H9 (cell line): ENCODE results near the gene SWAP70. TPM values are rescaled to one million over a fixed set of nuclear protein-coding genes. Genes with fewer than 3 reads are reported as not detected.

Experiments used
- DNase-seq: peaks from one replicate; pipeline ENCODE4 v3.0.0-alpha.2; 2017
- H2AFZ ChIP-seq: one replicate; pipeline ENCODE4 v1.6.1; 2013; ENCODE audit warnings: mild to moderate bottlenecking, low read length, control low read depth, moderate library complexity
- H2AK5ac ChIP-seq: 2 replicates; pipeline ENCODE4 v1.6.1; 2013; ENCODE audit warnings: low read length, control low read depth, mixed read lengths; ENCODE audit not compliant: insufficient read length
- H2BK120ac ChIP-seq: one replicate; pipeline ENCODE4 v1.6.1; 2013; ENCODE audit warnings: low read depth, mild to moderate bottlenecking, low read length, control low read depth, inconsistent platforms; ENCODE audit not compliant: poor library complexity, severe bottlenecking
- H2BK12ac ChIP-seq: 2 replicates; pipeline ENCODE4 v1.6.1; 2013; ENCODE audit warnings: low read length, control low read depth, mixed read lengths, low read depth; ENCODE audit not compliant: insufficient read length
- H2BK15ac ChIP-seq: 2 replicates; pipeline ENCODE4 v1.6.1; 2013; ENCODE audit warnings: low read depth, low read length, control low read depth
- H2BK20ac ChIP-seq: one replicate; pipeline ENCODE4 v1.6.1; 2013; ENCODE audit warnings: low read depth, mild to moderate bottlenecking, low read length, control low read depth, inconsistent platforms; ENCODE audit not compliant: poor library complexity, severe bottlenecking
- H2BK5ac ChIP-seq: 2 replicates; pipeline ENCODE4 v1.6.1; 2013; ENCODE audit warnings: low read length, control low read depth, mixed read lengths; ENCODE audit not compliant: insufficient read length
- H3K14ac ChIP-seq: 2 replicates; pipeline ENCODE4 v1.6.1; 2013; ENCODE audit warnings: low read length, control low read depth; ENCODE audit not compliant: insufficient read depth
- H3K18ac ChIP-seq: 2 replicates; pipeline ENCODE4 v1.6.1; 2013; ENCODE audit warnings: low read depth, mild to moderate bottlenecking, mixed read lengths, low read length, control low read depth; ENCODE audit not compliant: insufficient read length
- H3K23ac ChIP-seq: 2 replicates; pipeline ENCODE4 v1.6.1; 2013; ENCODE audit warnings: low read length, control low read depth, mixed read lengths, low read depth; ENCODE audit not compliant: insufficient read length
- H3K23me2 ChIP-seq: 2 replicates; pipeline ENCODE4 v1.6.1; 2013; ENCODE audit warnings: low read depth, mild to moderate bottlenecking, mixed read lengths, low read length, control low read depth; ENCODE audit not compliant: insufficient read length, poor library complexity, severe bottlenecking
- H3K27ac ChIP-seq: 2 replicates; pipeline ENCODE4 v1.5.1; 2013; ENCODE audit warnings: low read length, control low read depth, mixed read lengths, low read depth; ENCODE audit not compliant: insufficient read length
- H3K27me3 ChIP-seq: 2 replicates; pipeline ENCODE4 v1.6.1; 2013; ENCODE audit warnings: low read length, control low read depth, inconsistent platforms; ENCODE audit not compliant: insufficient read depth
- H3K4ac ChIP-seq: 2 replicates; pipeline ENCODE4 v1.6.1; 2013; ENCODE audit warnings: low read depth, mild to moderate bottlenecking, control low read depth, inconsistent platforms, low read length, moderate library complexity
- H3K4me1 ChIP-seq: 2 replicates; pipeline ENCODE4 v1.6.1; 2013; ENCODE audit warnings: low read length, control low read depth, inconsistent platforms; ENCODE audit not compliant: insufficient read depth
- H3K4me2 ChIP-seq: 2 replicates; pipeline ENCODE4 v1.6.1; 2013; ENCODE audit warnings: low read length, control low read depth, mixed read lengths; ENCODE audit not compliant: insufficient read length, insufficient read depth
- H3K56ac ChIP-seq: 2 replicates; pipeline ENCODE4 v1.6.1; 2013; ENCODE audit warnings: low read depth, mild to moderate bottlenecking, mixed read lengths, low read length, control low read depth; ENCODE audit not compliant: insufficient read length
- H3K79me1 ChIP-seq: 2 replicates; pipeline ENCODE4 v1.6.1; 2013; ENCODE audit warnings: low read depth, mild to moderate bottlenecking, moderate library complexity, low read length, control low read depth, inconsistent platforms; ENCODE audit not compliant: insufficient read depth, poor library complexity, severe bottlenecking
- H3K79me2 ChIP-seq: 2 replicates; pipeline ENCODE4 v1.6.1; 2013; ENCODE audit warnings: low read length, control low read depth, inconsistent platforms; ENCODE audit not compliant: insufficient read depth
- H3K9ac ChIP-seq: 2 replicates; pipeline ENCODE4 v1.6.1; 2013; ENCODE audit warnings: low read length, control low read depth, mixed read lengths; ENCODE audit not compliant: insufficient read length; ENCODE audit errors: extremely low read depth
- H3K9me3 ChIP-seq: one replicate; pipeline ENCODE4 v1.6.1; 2013; ENCODE audit warnings: low read depth, low read length, inconsistent platforms; ENCODE audit not compliant: control insufficient read depth
- H3T11ph ChIP-seq: one replicate; pipeline ENCODE4 v1.6.1; 2013; ENCODE audit warnings: mild to moderate bottlenecking, low read length, control low read depth, inconsistent platforms
- H4K20me1 ChIP-seq: one replicate; pipeline ENCODE4 v1.6.1; 2013; ENCODE audit not compliant: control insufficient read depth, insufficient read length, insufficient read depth
- H4K5ac ChIP-seq: 2 replicates; pipeline ENCODE4 v1.6.1; 2013; ENCODE audit warnings: low read depth, mild to moderate bottlenecking, mixed read lengths, low read length, control low read depth; ENCODE audit not compliant: insufficient read length
- H4K8ac ChIP-seq: replicated peaks from 2 replicates; pipeline ENCODE4 v1.6.1; 2013; ENCODE audit warnings: low read length, control low read depth, mixed read lengths, low read depth; ENCODE audit not compliant: insufficient read length
- H4K91ac ChIP-seq: 2 replicates; pipeline ENCODE4 v1.6.1; 2013; ENCODE audit warnings: low read depth, mild to moderate bottlenecking, moderate library complexity, mixed read lengths, low read length, control low read depth; ENCODE audit not compliant: insufficient read length
- H3K27ac Mint-ChIP-seq, 3 experiments: 2 replicates in 2 of 3; 3 replicates in 1 of 3; pipeline ENCODE4 v1.8.0; 2020 to 2021; ENCODE audit warnings: mixed read lengths in 3 of 3, mild to moderate bottlenecking in 1 of 3, moderate library complexity in 1 of 3
- H3K27me3 Mint-ChIP-seq: 2 replicates; pipeline ENCODE4 v1.8.0; 2021; ENCODE audit warnings: low read depth, mild to moderate bottlenecking, moderate library complexity, mixed read lengths
- H3K36me3 Mint-ChIP-seq, 3 experiments: 2 replicates in 2 of 3; 3 replicates in 1 of 3; pipeline ENCODE4 v1.8.0; 2020 to 2021; ENCODE audit warnings: low read depth in 3 of 3, mixed read lengths in 3 of 3; ENCODE audit not compliant: insufficient read depth in 1 of 3
- H3K4me1 Mint-ChIP-seq, 2 experiments: 2 replicates each; pipeline ENCODE4 v1.8.0; 2020; ENCODE audit warnings: mixed read lengths in 2 of 2
- H3K4me3 Mint-ChIP-seq, 2 experiments: 2 replicates in 1 of 2; 3 replicates in 1 of 2; pipeline ENCODE4 v1.8.0; 2020 to 2021; ENCODE audit warnings: mild to moderate bottlenecking in 2 of 2, mixed read lengths in 2 of 2, moderate library complexity in 1 of 2
- H3K9me3 Mint-ChIP-seq, 2 experiments: 2 replicates in 1 of 2; 3 replicates in 1 of 2; pipeline ENCODE4 v1.8.0; 2020; ENCODE audit warnings: mild to moderate bottlenecking in 2 of 2, mixed read lengths in 2 of 2, moderate library complexity in 1 of 2
- CTCF ChIP-seq: fragments of 200-600 bp; sonication (generic); conservative IDR thresholded peaks from 3 replicates; pipeline ENCODE4 v1.8.0; 2021; ENCODE audit warnings: antibody characterized with exemption, mild to moderate bottlenecking
- WGBS: extraction: QIAGEN DNeasy Blood & Tissue Kit; methylation state at CpG from one replicate; pipeline ENCODE4 v1.1.7; 2013; ENCODE audit warnings: missing lambda C conversion rate, low lambda C conversion rate, mixed read lengths; ENCODE audit not compliant: insufficient read length; ENCODE audit errors: extremely low coverage; 5-methylcytosine and 5-hydroxymethylcytosine counted together
- total RNA-seq: library from RNA; stranded (reverse); gene quantifications from 2 replicates; pipeline ENCODE4 v1.2.1, GENCODE V29; 2021

The SWAP70 gene
- total RNA-seq, 1 experiment from 2014 or later = 34.4 TPM

- Histone ChIP-seq H4K8ac (no peak overlapping the region), H2BK15ac (no peak overlapping the region), H3K14ac (no peak overlapping the region), H3K23me2 (peaks cover 11% of the 10 kb centered on the region), H2AK5ac (no peak overlapping the region), H4K20me1 (no peaks in the 10 kb centered on the region), H3T11ph (no peak overlapping the region), H4K5ac (no peak overlapping the region), H3K9ac (no peak overlapping the region), H3K9me3 (no peaks in the 10 kb centered on the region), H2BK12ac (no peak overlapping the region), H2BK120ac (no peak overlapping the region), H3K56ac (no peak overlapping the region), H2BK20ac (no peak overlapping the region), H3K79me1 (no peaks in the 10 kb centered on the region), H3K18ac (no peak overlapping the region), H3K4ac (no peak overlapping the region), H2BK5ac (no peak overlapping the region), H3K27me3 (no peaks in the 10 kb centered on the region), H3K4me2 (no peak overlapping the region), H3K27ac (no peak overlapping the region), H2AFZ (no peak overlapping the region), H4K91ac (no peak overlapping the region), H3K4me1 (no peaks in the 10 kb centered on the region), H3K79me2 (no peaks in the 10 kb centered on the region), H3K23ac (no peak overlapping the region)
- peak overlapping the region in 1 of 3 experiments; percentile 17; a peak in 2 of 7 replicates for H3K27ac Mint-ChIP-seq
- no peak for TF ChIP-seq CTCF
- DNase-seq = no peak
- no CpG with 5 or more reads among the region's 4 CpGs for WGBS
- peaks cover 0 to 6% of the 10 kb centered on the region in 2 experiments; a peak in 2 of 5 replicates for H3K9me3 Mint-ChIP-seq
- H3K36me3 Mint-ChIP-seq = peaks cover 0 to 8% (median 1%) of the 10 kb centered on the region in 3 experiments; a peak in 3 of 7 replicates
- H3K27me3 Mint-ChIP-seq = no peaks in the 10 kb centered on the region
- H3K4me1 Mint-ChIP-seq = peaks cover 24% of the 10 kb centered on the region in 2 experiments
- H3K4me3 Mint-ChIP-seq = no peak overlapping the region
These were observed 47.0 kb upstream of the SWAP70 start for GRCh38 chr11:9616858-9617257.
